Liver (tissue), 9 donors: Measurements from ENCODE around the gene HSD17B13. TPM values are rescaled to one million over a fixed set of nuclear protein-coding genes. Genes with fewer than 3 reads are reported as not detected.
"Not testable (repeated sequence)": the region's sequence is repeated elsewhere in the genome, so short reads cannot be mapped to it uniquely, and the experiment has no call there.

Experiments
- DNase-seq: peaks from one replicate; pipeline ENCODE4 v3.0.0-alpha.2; 2017; ENCODE audit warnings: low spot score
- H3K27ac ChIP-seq, 2 donors: one replicate each; pipeline ENCODE4 v1.7.0; 2013; ENCODE audit warnings: inconsistent platforms in 2 of 2, low read length in 2 of 2, control low read depth in 1 of 2, low read depth in 1 of 2, mild to moderate bottlenecking in 1 of 2
- H3K27me3 ChIP-seq, 4 donors: one replicate each; pipeline versions ENCODE4 v1.6.1 to v1.7.0; 2013; ENCODE audit warnings: low read length in 3 of 4, inconsistent platforms in 1 of 4, mild to moderate bottlenecking in 1 of 4, moderate library complexity in 1 of 4; ENCODE audit not compliant: control insufficient read depth in 4 of 4, insufficient read depth in 4 of 4
- H3K36me3 ChIP-seq, 4 donors: one replicate each; pipeline versions ENCODE4 v1.6.1 to v1.7.0; 2013; ENCODE audit warnings: low read length in 3 of 4, mild to moderate bottlenecking in 3 of 4, low read depth in 1 of 4, moderate library complexity in 1 of 4; ENCODE audit not compliant: control insufficient read depth in 4 of 4, insufficient read depth in 3 of 4
- H3K4me1 ChIP-seq, 4 donors: one replicate each; pipeline versions ENCODE4 v1.6.1 to v1.7.0; 2013; ENCODE audit warnings: low read length in 3 of 4, mild to moderate bottlenecking in 3 of 4, moderate library complexity in 1 of 4; ENCODE audit not compliant: control insufficient read depth in 4 of 4, insufficient read depth in 4 of 4
- H3K4me3 ChIP-seq, 3 donors: one replicate each; pipeline versions ENCODE4 v1.6.1 to v1.7.0; 2013; ENCODE audit warnings: low read length in 3 of 3, control low read depth in 1 of 3, low read depth in 1 of 3, mild to moderate bottlenecking in 1 of 3
- H3K9ac ChIP-seq, 2 donors: one replicate each; pipeline ENCODE4 v1.7.0; 2013; ENCODE audit warnings: low read length in 2 of 2, mild to moderate bottlenecking in 2 of 2, moderate library complexity in 2 of 2, control low read depth in 1 of 2, low read depth in 1 of 2
- H3K9me3 ChIP-seq, 4 donors: one replicate each; pipeline versions ENCODE4 v1.6.1 to v1.7.0; 2013; ENCODE audit warnings: low read length in 3 of 4; ENCODE audit not compliant: control insufficient read depth in 4 of 4
- FOXA2 ChIP-seq: IDR thresholded peaks from 2 replicates; pipeline ENCODE4 v1.6.1; 2016; ENCODE audit warnings: antibody characterized with exemption
- GABPA ChIP-seq, 2 donors: IDR thresholded peaks in 1 of 2; conservative IDR thresholded peaks in 1 of 2; 2 replicates each; pipeline ENCODE4 v1.6.1; 2016; ENCODE audit warnings: antibody characterized with exemption in 2 of 2, mild to moderate bottlenecking in 1 of 2, moderate library complexity in 1 of 2
- HNF4G ChIP-seq: IDR thresholded peaks from 2 replicates; pipeline ENCODE4 v1.6.1; 2016; ENCODE audit warnings: antibody characterized with exemption
- JUND ChIP-seq, 2 donors: IDR thresholded peaks; 2 replicates each; pipeline ENCODE4 v1.6.1; 2016; ENCODE audit warnings: antibody characterized with exemption in 2 of 2
- RAD21 ChIP-seq, 2 donors: IDR thresholded peaks; 2 replicates each; pipeline ENCODE4 v1.6.1; 2016; ENCODE audit warnings: antibody characterized with exemption in 2 of 2, mild to moderate bottlenecking in 2 of 2
- RXRA ChIP-seq, 2 donors: IDR thresholded peaks; 2 replicates each; pipeline ENCODE4 v1.6.1; 2017 to 2018; ENCODE audit warnings: antibody characterized with exemption in 2 of 2, mild to moderate bottlenecking in 1 of 2
- TAF1 ChIP-seq: conservative IDR thresholded peaks from 2 replicates; pipeline ENCODE4 v1.6.1; 2016; ENCODE audit warnings: antibody characterized with exemption, mild to moderate bottlenecking
- WGBS: extraction: QIAGEN DNeasy Blood & Tissue Kit; methylation state at CpG from one replicate; pipeline ENCODE4 v1.1.7; 2013; 5-methylcytosine and 5-hydroxymethylcytosine counted together
- polyA plus RNA-seq, 2 donors: library from polyadenylated mRNA; stranded (reverse) in 1 of 2; unstranded in 1 of 2; fragments of 200-250 nt in 1 of 2; fragments of >200 nt in 1 of 2; fragmentation: Nextera tagmentation in 1 of 2; extraction: Ambion mirVana in 1 of 2; gene quantifications; one replicate each; pipeline versions ENCODE4 v1.2.1 to v1.2.3, GENCODE V29; 2013 to 2015
- total RNA-seq, 2 donors: library from RNA; depleted of rRNA; stranded (reverse); fragments of >200 nt; gene quantifications; one replicate each; pipeline ENCODE4 v1.2.3, GENCODE V29; 2014
- TF ChIP-seq, protein P1 (sequence below): fragments of 150-350 bp; IDR thresholded peaks from 2 replicates; pipeline ENCODE4 v1.5.1; 2017; ENCODE audit warnings: improper control_type of control experiment, low read depth, low read length; ENCODE audit not compliant: missing input control
- TF ChIP-seq, protein P2 (sequence below): IDR thresholded peaks from 2 replicates; pipeline ENCODE4 v1.6.1; 2016; ENCODE audit warnings: antibody characterized with exemption, mild to moderate bottlenecking
- TF ChIP-seq, protein P3 (sequence below): IDR thresholded peaks from 2 replicates; pipeline ENCODE4 v1.6.1; 2016; ENCODE audit warnings: antibody characterized with exemption
- donor health status: healthy.
- donor health status: healthy.
- donor health status: healthy.
- donor health status: healthy.
- donor health status: healthy.

Gene HSD17B13
- total and polyA plus RNA-seq, 4 donors, result 0.09 to 61.7 (median 22.8) TPM

DNA sequence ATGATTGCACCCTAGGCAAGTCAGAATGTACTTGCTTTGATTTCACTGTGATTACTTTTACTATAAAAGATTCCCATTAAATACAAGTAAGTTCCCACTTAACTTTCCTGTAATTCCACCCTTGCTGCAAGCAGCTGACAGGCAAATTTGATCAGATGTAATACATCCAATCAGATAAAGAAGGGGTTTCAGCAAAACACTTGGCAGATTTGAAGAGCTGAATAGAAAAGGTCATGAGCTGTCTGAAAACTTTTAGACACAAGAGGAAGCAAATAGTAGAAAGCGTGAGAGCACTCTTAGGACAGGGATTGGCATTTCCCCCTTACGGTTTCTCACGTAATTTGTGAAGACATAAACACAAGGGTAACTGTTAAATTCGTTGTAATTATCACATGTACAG is 22.8 kb downstream of the HSD17B13 start:
- WGBS, result 47% methylated on average over 4 of the region's 4 CpGs
- Histone ChIP-seq H3K9ac (peak overlapping the region in 1 of 2 donors; percentile 3), H3K9me3 (no peaks in the 10 kb centered on the region), H3K4me1 (peaks cover 0 to 6% (median 0%) of the 10 kb centered on the region in 4 donors), H3K27me3 (no peaks in the 10 kb centered on the region), H3K27ac (no peak overlapping the region), H3K36me3 (peaks cover 0 to 7% (median 5%) of the 10 kb centered on the region in 4 donors), H3K4me3 (no peak overlapping the region)
- TF ChIP-seq RAD21 (IDR thresholded peaks at IDR 0.05), result no peak
- no peak for TF ChIP-seq JUND (IDR thresholded peaks at IDR 0.05)
- no peak for TF ChIP-seq GABPA (IDR thresholded peaks at IDR 0.05 in 1 of 2, conservative IDR thresholded peaks at IDR 0.05 in 1 of 2)
- TF ChIP-seq, protein P1, sequence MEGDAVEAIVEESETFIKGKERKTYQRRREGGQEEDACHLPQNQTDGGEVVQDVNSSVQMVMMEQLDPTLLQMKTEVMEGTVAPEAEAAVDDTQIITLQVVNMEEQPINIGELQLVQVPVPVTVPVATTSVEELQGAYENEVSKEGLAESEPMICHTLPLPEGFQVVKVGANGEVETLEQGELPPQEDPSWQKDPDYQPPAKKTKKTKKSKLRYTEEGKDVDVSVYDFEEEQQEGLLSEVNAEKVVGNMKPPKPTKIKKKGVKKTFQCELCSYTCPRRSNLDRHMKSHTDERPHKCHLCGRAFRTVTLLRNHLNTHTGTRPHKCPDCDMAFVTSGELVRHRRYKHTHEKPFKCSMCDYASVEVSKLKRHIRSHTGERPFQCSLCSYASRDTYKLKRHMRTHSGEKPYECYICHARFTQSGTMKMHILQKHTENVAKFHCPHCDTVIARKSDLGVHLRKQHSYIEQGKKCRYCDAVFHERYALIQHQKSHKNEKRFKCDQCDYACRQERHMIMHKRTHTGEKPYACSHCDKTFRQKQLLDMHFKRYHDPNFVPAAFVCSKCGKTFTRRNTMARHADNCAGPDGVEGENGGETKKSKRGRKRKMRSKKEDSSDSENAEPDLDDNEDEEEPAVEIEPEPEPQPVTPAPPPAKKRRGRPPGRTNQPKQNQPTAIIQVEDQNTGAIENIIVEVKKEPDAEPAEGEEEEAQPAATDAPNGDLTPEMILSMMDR, result no peak
- no peak for TF ChIP-seq RXRA (IDR thresholded peaks at IDR 0.05)
- TF ChIP-seq HNF4G, result no peak
- DNase-seq, result no peak

DNA sequence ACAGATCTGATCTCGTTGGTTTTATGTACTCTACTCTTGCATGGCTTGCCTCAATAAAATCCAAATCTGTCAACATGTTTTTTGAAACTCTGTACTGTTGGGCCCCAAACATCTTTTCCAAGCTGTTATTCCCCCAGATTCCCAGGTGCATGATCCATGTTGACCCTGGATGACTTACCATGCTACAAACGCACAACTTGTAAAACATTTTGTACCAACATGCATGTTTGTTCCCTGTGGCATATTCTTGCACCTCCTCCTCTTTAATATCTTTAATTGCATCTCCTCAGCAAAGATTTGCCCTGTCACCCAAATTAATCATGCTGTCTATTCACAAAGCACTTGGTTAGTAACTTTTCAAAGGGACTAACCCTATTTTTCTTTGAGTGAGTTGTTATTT is 24.3 kb downstream of the HSD17B13 start:
- TF ChIP-seq JUND (IDR thresholded peaks at IDR 0.05) (no peak), RXRA (IDR thresholded peaks at IDR 0.05) (no peak), RAD21 (IDR thresholded peaks at IDR 0.05) (no peak), FOXA2 (no peak), TAF1 (no peak), HNF4G (no peak)
- TF ChIP-seq, protein P2, sequence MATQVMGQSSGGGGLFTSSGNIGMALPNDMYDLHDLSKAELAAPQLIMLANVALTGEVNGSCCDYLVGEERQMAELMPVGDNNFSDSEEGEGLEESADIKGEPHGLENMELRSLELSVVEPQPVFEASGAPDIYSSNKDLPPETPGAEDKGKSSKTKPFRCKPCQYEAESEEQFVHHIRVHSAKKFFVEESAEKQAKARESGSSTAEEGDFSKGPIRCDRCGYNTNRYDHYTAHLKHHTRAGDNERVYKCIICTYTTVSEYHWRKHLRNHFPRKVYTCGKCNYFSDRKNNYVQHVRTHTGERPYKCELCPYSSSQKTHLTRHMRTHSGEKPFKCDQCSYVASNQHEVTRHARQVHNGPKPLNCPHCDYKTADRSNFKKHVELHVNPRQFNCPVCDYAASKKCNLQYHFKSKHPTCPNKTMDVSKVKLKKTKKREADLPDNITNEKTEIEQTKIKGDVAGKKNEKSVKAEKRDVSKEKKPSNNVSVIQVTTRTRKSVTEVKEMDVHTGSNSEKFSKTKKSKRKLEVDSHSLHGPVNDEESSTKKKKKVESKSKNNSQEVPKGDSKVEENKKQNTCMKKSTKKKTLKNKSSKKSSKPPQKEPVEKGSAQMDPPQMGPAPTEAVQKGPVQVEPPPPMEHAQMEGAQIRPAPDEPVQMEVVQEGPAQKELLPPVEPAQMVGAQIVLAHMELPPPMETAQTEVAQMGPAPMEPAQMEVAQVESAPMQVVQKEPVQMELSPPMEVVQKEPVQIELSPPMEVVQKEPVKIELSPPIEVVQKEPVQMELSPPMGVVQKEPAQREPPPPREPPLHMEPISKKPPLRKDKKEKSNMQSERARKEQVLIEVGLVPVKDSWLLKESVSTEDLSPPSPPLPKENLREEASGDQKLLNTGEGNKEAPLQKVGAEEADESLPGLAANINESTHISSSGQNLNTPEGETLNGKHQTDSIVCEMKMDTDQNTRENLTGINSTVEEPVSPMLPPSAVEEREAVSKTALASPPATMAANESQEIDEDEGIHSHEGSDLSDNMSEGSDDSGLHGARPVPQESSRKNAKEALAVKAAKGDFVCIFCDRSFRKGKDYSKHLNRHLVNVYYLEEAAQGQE, result no peak
- TF ChIP-seq, protein P3, sequence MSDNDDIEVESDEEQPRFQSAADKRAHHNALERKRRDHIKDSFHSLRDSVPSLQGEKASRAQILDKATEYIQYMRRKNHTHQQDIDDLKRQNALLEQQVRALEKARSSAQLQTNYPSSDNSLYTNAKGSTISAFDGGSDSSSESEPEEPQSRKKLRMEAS, result no peak
- H3K9me3 ChIP-seq, result no peaks in the 10 kb centered on the region
- no peak overlapping the region for H3K27ac ChIP-seq
- 48% methylated on average over 2 of the region's 2 CpGs for WGBS
- H3K4me1 ChIP-seq, result peaks cover 0 to 6% (median 0%) of the 10 kb centered on the region in 4 donors
- no peaks in the 10 kb centered on the region for H3K27me3 ChIP-seq
- no peak overlapping the region for H3K9ac ChIP-seq
- no peak overlapping the region for H3K4me3 ChIP-seq
- DNase-seq, result no peak
- no peaks in the 10 kb centered on the region for H3K36me3 ChIP-seq

DNA sequence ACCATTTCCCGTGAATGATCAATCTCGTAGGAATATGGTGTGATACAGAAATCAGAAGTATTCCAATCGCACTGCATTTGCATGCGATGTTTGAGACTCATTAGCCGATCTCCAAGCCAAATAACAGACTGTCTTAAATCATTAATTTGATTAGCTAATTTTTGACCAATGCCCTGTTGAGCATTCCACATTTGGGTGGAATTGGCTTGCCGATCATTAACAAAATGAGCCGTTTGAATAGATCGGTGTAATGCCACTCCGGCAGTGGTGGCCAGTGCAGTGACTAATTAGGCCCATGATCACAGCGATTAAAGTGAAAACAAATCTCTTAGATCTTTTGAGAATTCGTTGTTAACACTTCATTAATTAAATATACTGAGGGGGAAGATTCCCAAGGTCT is 27.8 kb downstream of the HSD17B13 start:
- not testable (repeated sequence) for H3K4me3 ChIP-seq, H3K36me3 ChIP-seq, DNase-seq, H3K27ac ChIP-seq, H3K4me1 ChIP-seq, H3K27me3 ChIP-seq, H3K9me3 ChIP-seq, H3K9ac ChIP-seq
- 95% methylated on average over 11 of the region's 11 CpGs for WGBS

DNA sequence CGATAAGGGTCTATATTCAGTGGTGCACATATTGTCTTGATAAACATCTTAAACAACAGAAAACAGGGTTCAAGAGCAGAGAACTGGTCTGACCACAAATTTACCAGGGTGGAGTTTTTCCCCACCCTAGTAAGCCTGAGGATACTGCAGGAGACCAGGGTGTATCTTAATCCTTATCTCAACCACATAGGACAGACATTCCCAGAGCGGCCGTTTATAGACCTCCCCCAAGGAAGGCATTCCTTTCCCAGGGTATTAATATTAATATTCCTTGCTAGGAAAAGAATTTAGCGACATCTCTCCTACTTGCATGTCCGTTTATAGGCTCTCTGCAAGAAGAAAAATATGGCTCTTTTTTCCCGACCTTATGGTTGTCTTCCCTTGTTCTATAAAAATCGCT is 28.8 kb downstream of the HSD17B13 start:
- DNase-seq, H3K9me3 ChIP-seq, H3K36me3 ChIP-seq, H3K4me1 ChIP-seq, H3K27me3 ChIP-seq, H3K4me3 ChIP-seq, H3K9ac ChIP-seq, H3K27ac ChIP-seq: not testable (repeated sequence)
- 94% methylated on average over 7 of the region's 7 CpGs for WGBS
